ENCODE results near the gene ADCY2. TPM values are rescaled to one million over a fixed set of nuclear protein-coding genes. Genes with fewer than 3 reads are reported as not detected.

The ADCY2 gene
- polyA plus RNA-seq, 1 of the 3 experiments (the other 2 are of a cell fraction), result not detected

DNA sequence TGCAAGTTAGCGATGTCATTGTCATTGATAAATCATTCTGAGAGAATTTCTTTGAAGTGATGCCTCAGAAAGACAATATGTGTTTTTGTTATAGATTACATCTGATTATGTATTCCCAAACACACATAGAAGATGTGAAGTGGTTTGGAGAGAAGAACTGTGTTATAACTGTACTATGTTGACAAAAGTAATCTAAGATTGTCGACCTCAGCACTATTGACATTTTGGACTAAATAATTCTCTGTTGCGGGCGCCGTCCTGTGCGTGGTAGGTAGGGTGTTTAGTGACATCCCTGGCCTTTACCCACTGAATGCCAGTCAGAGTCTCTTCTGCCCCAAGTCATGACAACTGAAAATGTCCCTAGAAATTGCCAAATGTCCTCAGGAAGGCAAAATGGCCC, 377.2 kb downstream of the ADCY2 start:
- Histone ChIP-seq H3K27me3 (ENCODE audit: insufficient read depth) (peaks cover 4% of the 10 kb centered on the region; the same call in 1 of the 2 replicates), H3K9ac (no peak overlapping the region), H3K4me2 (no peak overlapping the region), H4K20me1 (ENCODE audit: insufficient read depth) (no peaks in the 10 kb centered on the region), H2AFZ (ENCODE audit: low read depth) (no peak overlapping the region), H3K4me3 (ENCODE audit: low read depth in 2 of 2, low read length in 1 of 2) (no peak overlapping the region), H3K9me2 (no peaks in the 10 kb centered on the region), H3K27ac (ENCODE audit: low read depth in 2 of 2, low read length in 1 of 2) (no peak overlapping the region), H3K79me2 (ENCODE audit: insufficient read depth) (no peaks in the 10 kb centered on the region), H3K9me3 (no peaks in the 10 kb centered on the region), H3F3A (replicated peaks; ENCODE audit: insufficient read depth) (no peaks in the 10 kb centered on the region), H3K36me3 (replicated peaks in 1 of 2; ENCODE audit: control insufficient read depth in 1 of 2, insufficient read depth in 2 of 2, low read length in 1 of 2) (no peaks in the 10 kb centered on the region), H3K4me1 (ENCODE audit: control insufficient read depth in 1 of 2, insufficient read depth in 2 of 2, low read depth in 1 of 2, low read length in 1 of 2) (no peaks in the 10 kb centered on the region)
- TF ChIP-seq RFX5 (IDR thresholded peaks at IDR 0.05; ENCODE audit: low read length), result no peak
- TF ChIP-seq, protein P1, sequence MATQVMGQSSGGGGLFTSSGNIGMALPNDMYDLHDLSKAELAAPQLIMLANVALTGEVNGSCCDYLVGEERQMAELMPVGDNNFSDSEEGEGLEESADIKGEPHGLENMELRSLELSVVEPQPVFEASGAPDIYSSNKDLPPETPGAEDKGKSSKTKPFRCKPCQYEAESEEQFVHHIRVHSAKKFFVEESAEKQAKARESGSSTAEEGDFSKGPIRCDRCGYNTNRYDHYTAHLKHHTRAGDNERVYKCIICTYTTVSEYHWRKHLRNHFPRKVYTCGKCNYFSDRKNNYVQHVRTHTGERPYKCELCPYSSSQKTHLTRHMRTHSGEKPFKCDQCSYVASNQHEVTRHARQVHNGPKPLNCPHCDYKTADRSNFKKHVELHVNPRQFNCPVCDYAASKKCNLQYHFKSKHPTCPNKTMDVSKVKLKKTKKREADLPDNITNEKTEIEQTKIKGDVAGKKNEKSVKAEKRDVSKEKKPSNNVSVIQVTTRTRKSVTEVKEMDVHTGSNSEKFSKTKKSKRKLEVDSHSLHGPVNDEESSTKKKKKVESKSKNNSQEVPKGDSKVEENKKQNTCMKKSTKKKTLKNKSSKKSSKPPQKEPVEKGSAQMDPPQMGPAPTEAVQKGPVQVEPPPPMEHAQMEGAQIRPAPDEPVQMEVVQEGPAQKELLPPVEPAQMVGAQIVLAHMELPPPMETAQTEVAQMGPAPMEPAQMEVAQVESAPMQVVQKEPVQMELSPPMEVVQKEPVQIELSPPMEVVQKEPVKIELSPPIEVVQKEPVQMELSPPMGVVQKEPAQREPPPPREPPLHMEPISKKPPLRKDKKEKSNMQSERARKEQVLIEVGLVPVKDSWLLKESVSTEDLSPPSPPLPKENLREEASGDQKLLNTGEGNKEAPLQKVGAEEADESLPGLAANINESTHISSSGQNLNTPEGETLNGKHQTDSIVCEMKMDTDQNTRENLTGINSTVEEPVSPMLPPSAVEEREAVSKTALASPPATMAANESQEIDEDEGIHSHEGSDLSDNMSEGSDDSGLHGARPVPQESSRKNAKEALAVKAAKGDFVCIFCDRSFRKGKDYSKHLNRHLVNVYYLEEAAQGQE (IDR thresholded peaks at IDR 0.05; ENCODE audit: low read depth, low read length), result no peak
- TF ChIP-seq, protein P2, sequence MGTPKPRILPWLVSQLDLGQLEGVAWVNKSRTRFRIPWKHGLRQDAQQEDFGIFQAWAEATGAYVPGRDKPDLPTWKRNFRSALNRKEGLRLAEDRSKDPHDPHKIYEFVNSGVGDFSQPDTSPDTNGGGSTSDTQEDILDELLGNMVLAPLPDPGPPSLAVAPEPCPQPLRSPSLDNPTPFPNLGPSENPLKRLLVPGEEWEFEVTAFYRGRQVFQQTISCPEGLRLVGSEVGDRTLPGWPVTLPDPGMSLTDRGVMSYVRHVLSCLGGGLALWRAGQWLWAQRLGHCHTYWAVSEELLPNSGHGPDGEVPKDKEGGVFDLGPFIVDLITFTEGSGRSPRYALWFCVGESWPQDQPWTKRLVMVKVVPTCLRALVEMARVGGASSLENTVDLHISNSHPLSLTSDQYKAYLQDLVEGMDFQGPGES (IDR thresholded peaks at IDR 0.05; ENCODE audit: low read depth, low read length), result no peak
- TF ChIP-seq RAD21 (IDR thresholded peaks at IDR 0.05; ENCODE audit: low read length), result no peak
- no peak for TF ChIP-seq SIN3A (IDR thresholded peaks at IDR 0.05; ENCODE audit: borderline replicate concordance, low read depth, low read length)
- TF ChIP-seq EP300 (IDR thresholded peaks at IDR 0.05; ENCODE audit: borderline replicate concordance in 1 of 2, low read depth in 1 of 2, low read length in 1 of 2), result no peak
- no peak for TF ChIP-seq JUND (IDR thresholded peaks at IDR 0.05)
- no peak for TF ChIP-seq FOSL2 (IDR thresholded peaks at IDR 0.05; ENCODE audit: borderline replicate concordance, low read depth)
- no peak for TF ChIP-seq SMC3 (IDR thresholded peaks at IDR 0.05; ENCODE audit: low read depth, low read length)
- TF ChIP-seq EZH2phosphoT487 (IDR thresholded peaks at IDR 0.05; ENCODE audit: borderline replicate concordance, low read depth), result no peak
- no peak for TF ChIP-seq YY1 (IDR thresholded peaks at IDR 0.05; ENCODE audit: low read depth)
- TF ChIP-seq, protein P3, sequence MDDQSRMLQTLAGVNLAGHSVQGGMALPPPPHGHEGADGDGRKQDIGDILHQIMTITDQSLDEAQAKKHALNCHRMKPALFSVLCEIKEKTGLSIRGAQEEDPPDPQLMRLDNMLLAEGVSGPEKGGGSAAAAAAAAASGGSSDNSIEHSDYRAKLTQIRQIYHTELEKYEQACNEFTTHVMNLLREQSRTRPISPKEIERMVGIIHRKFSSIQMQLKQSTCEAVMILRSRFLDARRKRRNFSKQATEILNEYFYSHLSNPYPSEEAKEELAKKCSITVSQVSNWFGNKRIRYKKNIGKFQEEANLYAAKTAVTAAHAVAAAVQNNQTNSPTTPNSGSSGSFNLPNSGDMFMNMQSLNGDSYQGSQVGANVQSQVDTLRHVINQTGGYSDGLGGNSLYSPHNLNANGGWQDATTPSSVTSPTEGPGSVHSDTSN (IDR thresholded peaks at IDR 0.05), result no peak
- no peak for TF ChIP-seq RCOR1 (IDR thresholded peaks at IDR 0.05; ENCODE audit: low read length)
- no peak for TF ChIP-seq MXI1 (IDR thresholded peaks at IDR 0.05; ENCODE audit: low read depth, low read length)
- POLR2A ChIA-PET, result no interaction called here
- DNase-seq, result no peak
- CTCF ChIA-PET, result interaction anchor here (1.2 kb wide), 1 partner anchor 28 kb away, joined by 3 read pairs; no protein-coding TSS in a partner anchor
- WGBS (ENCODE audit: low lambda C conversion rate), result 24% methylated on average over 6 of the region's 6 CpGs

Measured in SK-N-SH (cell line).